HG02938 (cell line): ENCODE results near the gene KASH5.
"Not testable (repeated sequence)": the region's sequence is repeated elsewhere in the genome, so short reads cannot be mapped to it uniquely, and the experiment has no call there.

ENCODE experiments used
- ATAC-seq: cut with Tn5 transposase; IDR thresholded peaks from one replicate; pipeline ENCODE4 v1.9.1; 2021; ENCODE audit warnings: mild to moderate bottlenecking, moderate library complexity; ENCODE audit not compliant: unreplicated experiment

KASH5 gene

DNA sequence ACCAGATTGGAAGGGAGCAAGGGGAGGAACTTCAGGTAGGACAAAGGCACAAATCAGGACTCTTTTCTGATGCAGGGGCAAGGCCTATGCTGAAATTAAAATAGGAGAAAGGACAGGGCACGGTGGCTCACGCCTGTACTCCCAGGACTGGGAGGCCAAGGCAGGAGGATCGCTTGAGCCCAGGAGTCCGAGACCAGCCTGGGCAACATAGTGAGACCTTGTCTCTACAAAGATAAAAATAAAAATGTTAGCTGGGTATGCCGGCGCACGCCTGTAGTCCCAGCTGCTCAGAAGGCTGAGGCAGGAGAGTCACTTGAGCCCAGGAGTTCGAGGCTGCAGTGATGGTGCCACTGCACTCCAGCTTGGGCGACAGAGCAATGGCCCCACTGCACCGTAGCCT lies 47.6 kb downstream of the KASH5 start:
- ATAC-seq, result no peak

DNA sequence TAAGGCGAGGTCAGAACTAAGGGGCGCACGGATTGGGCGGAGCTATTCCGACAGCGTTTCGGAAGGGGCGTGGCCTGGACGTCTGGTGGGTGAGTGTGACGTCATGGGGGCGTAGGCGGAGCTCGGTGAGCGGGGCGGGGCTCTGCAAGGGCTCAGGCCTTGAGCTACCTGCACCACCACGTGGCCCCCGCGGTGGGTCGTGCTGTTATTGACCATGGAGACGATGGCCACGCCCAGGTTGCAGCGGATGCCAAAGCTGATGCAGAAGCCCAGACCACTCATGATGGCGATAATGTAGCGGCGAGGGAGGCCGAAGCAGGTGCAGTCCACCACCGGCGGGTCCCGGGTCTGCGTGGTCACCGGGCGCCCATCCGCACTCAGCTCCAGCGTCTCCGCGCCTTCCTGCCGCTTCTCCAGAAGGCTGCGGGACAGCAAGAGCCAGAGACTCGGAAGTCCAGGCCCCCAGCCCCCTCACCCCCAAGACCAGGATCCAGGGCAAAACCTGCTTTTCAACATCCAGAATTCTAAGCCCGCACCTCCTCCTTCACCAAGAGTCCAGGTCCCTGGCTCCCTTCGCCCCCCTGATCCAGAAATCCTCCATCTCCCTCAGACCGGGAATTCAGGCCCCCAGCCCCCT lies 48.5 kb downstream of the KASH5 start:
- ATAC-seq, result no peak

DNA sequence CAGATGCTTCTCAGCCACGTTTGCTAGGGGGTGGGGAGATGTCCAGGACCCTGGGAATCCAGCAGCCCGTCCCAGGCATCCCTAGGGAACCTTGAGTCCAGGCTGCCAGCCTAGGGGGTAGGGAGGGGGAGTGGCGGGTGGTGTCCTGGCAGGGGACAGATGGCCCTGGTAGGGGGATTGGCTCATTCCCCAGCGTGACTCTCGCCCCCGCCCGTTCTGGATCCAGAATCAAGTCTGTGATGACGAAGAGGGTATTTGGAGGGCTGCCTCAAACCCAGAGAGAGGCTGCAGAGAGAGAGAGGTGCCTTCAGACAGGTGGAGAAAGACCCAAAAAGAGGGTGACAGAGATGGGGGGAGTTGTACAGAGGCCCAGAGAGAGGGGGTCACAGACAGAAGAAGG lies 49.2 kb downstream of the KASH5 start:
- no peak for ATAC-seq

DNA sequence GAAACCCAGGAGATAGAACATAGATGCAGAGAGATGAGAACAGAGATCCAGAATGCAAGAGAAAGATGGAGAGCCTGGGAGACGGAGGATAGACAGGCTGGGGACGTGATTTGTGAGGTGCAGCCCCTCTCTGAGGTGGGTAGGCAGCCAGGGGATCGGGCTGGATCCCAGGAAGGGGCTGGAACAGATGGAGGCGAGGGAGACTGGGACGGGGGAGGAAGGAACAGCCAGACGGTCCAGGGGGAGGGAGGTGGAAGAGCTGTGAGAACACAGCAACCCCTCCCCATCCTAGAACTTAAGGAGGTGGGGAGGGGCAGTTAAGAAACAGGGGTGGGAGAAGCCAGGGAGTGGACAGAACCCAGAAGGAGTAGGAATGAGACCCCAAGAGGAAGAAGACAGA lies 50.2 kb downstream of the KASH5 start:
- ATAC-seq, result no peak

DNA sequence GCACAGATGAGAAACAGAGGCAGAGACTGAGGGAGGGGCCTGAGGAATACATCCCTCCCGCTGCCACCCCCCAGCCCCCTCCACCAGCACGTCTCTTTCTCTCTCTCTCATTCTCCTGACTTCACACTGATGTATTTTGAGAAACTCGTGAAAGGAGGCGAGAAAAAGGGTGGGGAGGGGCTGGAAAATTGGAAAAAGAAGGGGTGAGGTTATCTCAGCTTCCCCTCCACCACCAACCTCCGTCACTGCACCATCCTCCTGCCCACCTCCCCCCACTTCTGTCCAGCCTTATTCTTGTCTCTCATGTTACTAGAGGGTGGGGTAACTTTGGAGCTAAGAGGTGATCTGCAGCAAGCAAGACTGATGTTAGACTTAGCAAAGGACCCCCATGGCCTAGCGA lies 51.8 kb downstream of the KASH5 start:
- ATAC-seq, result no peak

DNA sequence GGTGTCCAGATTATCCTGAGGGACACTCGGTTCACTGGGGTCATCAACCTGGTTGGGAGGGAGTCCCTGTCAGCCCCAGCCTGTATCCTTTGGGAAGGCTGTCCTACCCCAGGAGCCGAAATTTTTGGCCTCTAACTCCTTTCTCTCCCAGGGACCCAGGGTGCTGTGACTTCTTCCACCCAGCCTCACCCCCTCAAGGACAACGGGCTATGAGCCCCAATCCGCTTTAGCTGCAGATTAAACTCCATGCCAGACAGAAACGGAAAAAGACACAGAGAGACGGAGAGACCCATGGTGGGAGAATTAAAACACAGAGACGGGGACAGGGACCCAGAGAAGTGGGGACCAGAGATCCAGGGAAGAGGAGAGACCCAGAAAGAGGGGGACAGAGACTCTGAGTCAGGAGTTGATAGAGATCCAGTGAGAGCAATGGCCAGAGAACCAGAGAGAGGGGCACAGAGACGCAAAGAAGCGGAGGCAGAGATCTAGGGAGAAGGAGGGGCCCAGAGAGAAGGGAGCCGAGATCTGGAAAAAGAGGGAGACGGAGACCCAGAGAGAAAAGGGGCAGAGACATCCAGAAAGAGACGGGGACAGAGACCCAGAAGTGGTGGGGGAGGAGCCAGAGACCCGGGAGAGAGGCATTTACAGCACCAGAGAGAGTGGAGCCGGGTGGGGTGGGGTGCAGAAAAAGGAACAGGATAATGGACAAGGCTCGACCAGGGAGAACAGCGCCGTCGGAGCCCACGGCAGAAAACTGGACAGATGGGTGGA lies 52.6 kb downstream of the KASH5 start:
- ATAC-seq, result no peak

DNA sequence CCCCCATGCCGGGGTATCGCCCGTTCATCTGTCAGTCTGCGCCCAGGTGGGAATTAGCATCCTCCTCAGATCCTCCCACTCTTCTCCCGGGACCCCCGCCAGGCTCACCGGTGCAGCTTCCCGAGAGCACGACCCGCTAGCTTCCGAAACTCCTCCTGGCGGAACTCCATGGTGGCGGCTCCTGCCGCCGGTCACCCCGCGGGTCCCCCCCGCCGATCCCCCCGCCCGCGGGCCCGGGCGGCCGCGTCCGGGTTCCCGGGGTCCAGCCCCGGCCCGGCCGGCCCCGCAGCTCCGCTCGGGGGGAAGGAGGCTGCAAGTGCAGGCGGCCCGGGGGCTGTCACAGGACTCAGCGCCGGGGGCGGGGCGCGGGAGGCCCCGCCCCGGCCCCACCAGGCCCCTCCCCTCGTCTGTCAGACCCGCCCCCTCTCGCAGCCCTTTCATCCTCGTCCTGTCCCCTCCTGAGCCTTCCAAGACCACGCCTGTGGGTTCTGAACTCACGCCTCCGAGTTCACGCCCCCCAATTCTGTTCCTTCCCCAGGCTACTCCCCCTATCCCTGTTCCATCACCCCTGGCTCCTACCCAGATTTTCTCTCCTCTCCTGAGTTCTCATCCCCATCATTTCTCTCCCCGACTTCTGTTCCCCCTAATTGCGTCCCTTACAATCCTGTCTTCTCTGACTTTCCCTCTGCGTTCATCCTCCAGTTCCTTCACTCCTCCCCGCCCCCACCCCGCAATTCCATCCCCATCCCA lies 53.3 kb downstream of the KASH5 start, which contains the start of gene SLC17A7:
Gene SLC17A7 (minus strand): TSS at position 318 of the 750 bp plus-strand sequence. CDS start 148 bp downstream, at position 170.
- no peak for ATAC-seq

DNA sequence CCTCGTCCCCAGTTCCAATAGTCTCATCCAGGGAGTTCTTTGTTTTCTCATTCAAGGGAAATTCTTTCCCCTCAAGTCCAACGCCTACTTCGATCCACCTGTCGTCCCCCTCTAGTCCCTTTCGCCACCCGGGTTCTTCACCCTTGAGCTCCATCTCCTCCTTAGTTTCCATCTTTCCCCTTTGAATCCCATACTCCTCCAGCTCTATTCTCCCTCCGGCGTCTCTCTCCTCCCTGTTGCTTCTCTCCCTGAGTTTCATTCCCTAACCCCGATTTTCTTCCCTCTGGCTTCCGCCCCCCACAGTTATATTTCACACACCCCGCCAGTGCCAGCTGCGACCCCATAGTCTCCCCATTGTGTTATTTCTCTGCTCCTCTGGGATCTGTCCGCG lies 53.9 kb downstream of the KASH5 start:
- no peak for ATAC-seq

DNA sequence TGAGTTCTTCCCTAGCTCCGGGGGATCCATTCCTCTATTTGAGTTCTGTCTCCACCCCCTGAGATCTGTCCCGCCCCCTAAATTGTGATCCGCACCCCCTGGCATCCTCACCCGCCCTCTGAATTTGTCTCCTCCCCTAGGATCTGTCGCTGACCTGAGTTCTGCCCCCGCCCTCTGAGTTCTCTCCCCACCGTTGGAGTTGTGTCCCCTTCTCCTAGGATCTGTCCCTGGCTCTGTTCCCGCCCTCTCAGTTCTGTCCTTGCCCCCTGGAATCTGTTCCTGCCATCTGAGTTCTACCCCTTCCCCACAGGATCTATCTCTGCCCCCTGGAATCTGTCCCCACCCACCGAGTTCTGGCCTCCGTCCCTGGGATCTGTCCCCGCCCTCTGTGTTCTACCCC lies 54.3 kb downstream of the KASH5 start:
- no peak for ATAC-seq

DNA sequence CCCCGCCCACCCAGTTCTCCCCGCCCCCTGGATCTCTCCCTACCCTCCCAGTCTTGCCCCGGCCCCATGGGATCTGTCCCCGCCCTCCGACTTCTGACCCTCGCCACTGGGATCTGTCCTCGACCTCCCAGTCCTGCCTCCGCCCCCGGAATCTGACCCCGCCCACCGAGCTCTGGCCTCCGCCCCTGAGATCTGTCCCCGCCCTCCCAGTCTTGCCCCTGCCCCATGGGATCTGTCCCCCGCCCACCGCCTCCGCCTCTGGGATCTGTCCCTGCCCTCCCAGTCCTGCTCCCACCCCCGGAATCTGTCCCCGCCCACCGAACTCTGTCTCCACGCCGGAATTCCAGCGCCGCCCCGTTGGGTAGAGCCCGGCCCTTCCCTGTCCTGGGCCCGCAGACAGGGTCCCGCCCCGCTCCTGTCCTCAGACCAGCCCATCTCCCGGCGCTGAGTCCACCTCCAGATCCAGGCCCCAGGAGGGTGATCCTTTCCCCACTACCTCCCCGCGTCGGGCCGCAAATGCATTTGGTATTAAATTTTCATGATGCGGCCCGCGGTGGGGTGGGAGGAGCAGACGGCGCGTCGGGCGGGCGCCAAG lies 54.8 kb downstream of the KASH5 start:
- ATAC-seq, result peak; percentile 6

DNA sequence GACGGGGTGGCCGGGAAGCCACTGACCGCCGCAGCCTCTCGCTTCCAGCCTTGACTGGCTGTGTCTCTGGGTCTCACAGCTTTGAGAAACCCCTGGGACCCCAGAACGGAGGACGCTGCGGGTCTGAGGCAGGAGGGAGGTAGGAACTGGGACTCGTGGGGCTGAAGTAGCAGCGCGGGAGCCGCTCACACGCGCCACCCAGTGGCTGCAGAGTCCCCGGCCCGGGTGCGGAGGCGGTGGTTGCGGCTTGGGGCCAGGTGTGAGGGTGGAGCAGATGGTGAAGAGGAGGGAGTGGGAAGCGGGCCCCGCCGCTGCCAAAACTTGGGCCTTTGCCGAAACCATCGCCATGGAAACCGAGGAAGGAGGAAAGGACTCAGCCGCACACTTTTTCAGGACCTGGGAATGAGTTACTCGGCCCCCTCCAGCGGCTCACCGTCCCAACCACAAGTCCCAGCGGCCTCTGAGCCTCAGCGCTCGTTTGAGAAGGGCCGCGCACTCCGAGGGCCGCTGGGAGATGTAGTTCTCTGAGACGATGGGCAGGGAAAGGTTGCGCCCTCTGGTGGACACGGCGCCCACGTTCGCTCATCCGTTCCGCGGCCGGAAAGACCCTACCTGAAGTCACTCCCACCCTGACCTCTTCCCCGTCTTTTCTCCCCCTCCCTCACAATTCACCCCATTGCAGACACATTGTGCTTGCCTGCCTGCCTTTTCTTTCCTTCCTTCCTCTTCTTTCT lies 55.5 kb downstream of the KASH5 start:
- peak; percentile 80 for ATAC-seq

DNA sequence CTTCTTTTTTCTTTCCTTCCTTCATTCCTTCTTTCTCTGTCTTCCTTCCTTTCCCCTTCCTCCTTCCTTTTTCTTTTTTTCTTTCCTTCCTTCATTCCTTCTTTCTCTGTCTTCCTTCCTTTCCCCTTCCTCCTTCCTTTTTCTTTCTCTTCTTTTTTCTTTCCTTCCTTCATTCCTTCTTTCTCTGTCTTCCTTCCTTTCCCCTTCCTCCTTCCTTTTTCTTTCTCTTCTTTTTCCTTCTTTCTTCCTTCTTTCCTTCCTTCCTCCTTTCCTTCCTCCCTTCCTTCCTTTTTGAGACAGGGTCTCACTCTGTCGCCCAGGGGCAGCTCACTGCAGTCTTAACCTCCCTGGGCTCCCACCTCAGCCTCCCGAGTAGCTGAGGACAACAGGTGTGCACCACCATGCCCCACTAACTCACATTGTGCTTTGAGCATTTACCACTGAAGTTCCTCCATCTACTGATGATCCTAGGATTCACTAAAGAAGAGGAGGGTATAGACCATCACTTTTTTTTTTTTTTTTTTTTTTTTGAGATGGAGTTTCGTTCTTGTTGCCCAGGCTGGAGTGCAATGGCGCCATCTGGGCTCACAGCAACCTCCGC lies 56.2 kb downstream of the KASH5 start:
- ATAC-seq, result not testable (repeated sequence)

DNA sequence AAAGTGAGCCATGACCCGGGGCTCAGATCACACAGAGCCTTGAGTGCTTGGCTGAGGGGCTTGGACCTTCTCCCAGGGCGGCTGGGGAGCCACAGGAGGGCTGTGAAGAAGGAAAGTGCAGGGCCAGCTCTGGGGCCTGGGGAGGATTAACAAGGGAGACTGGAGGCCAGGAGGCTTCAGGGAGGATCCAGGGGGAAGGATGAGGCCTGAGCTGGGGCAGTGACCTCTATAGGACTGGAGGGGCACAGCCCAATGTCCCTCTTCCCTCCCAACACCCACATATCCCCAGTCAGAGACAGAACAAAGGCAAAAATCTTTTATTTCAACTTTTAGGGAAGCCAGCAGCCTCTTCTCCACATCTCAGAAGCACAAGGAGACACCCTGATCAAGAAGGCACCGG lies 57.9 kb downstream of the KASH5 start:
- no peak for ATAC-seq

DNA sequence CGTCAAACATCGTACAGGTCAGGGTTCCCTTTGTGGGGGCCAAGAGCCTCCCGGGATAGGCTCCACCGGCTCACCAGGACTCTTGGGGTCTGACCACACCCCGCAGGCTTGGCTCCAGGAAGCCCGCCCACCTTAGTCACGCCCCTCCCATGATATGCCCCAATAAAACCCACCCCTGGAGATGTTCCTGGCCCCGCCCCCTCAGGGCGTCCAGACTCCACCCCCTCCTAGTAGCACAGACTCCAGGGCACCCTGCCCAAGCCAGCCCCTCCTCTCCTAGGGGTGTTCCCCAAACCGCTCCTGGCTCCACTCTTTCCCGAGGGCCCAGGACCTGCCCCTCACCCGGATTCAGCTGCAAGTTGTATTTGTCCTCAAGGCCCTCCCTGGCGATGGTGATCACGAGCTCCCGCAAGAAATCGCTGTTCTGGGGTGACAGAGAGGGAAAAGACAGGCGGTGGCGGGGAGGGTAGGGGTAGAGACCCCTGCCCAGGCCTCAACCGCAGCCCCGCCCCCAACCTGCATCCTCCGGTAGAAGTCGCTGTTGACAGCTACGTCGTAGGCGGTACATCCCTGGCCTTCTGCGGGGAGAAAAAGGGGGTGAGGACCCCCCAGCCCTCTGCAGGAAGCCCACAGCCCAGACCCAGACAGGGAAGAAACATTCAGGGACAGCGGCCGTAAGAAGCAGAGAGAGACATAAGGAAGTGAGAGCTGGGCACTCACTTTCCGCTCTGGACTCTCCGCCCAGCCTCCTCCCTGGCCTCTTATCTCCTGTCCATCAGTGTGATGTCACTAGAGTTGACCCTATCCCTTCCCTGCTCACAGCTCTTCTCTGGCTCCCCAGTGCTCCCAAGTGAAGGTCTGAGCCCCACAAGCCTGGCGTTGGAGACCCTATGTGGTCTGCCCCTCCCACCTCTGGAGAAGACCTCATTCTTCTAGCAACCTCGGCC lies 59.7 kb downstream of the KASH5 start:
- ATAC-seq, result no peak

DNA sequence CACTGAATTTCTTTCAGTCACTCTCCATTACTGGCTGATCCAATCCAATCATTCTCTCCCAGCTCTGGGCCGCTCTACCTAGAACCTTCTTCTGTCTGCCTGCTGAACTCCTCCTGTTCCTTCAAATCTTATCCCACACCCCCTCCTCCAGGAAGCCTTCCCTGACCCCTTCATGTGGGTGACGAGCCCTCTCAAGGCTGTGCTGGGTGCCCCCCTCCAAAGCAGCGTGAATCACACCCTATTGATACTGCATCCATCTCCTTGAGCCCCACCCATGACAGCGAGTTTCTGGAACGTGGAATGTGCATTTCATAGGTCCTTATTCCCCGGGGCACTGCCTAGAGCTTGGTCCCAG lies 60.4 kb downstream of the KASH5 start:
- ATAC-seq, result no peak

DNA sequence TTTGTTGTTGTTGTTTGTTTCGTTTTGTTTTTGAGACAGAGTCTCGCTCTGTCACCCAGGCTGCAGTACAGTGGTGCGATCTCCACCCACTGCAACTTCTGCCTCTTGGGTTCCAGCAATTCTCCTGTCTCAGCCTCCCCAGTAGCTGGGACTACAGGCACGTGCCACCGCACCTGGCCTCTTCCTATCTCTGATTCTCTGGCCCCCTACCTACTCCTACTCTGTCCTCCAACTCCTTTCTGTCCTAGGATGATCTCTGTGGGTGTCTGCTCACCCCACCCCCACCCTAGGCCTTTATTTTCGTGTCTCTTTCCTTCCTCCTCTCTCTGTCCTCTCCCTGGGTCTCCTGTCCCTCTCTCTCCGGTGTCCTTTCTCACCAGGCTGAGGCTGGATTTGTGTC lies 62.4 kb downstream of the KASH5 start:
- ATAC-seq, result no peak

DNA sequence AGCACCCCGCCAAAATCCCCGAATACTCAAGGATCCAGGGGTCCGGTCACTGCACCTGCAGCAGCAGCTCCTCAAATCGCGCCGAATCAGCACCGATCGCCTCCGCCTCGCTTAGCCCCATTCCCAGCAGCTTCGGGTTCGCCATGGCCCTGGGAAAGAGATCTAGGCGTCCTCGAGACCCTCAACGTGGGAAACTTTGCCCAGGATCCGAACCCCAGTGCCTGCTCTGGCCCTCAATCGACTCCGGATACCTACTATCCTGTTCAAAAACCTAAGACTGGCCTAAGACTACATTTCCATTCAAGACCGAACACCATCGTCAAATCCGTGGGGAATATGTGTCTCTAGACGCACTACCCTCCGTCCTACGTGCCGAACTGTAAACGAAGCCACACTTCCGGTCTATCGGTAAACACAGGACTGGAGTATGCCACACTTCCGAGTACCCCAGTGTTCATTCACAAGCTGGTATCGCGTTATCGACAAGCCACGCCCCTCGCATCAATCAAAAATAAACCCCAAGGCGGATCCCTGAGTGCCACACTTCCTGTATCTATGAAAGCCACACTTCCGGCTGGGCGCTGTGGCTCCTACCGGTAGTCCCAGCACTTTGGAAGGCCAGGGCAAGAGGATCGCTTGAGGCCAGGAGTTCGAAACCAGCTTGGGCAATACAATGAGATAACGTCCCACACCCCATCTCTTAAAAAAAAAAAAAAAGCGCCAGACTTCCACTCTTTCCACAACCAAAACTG lies 63.6 kb downstream of the KASH5 start, which contains the start of gene PIH1D1:
Gene PIH1D1 (minus strand): TSS at position 385 of the 752 bp plus-strand sequence. CDS start 240 bp downstream, at position 145.
- ATAC-seq, result peak; percentile 58

DNA sequence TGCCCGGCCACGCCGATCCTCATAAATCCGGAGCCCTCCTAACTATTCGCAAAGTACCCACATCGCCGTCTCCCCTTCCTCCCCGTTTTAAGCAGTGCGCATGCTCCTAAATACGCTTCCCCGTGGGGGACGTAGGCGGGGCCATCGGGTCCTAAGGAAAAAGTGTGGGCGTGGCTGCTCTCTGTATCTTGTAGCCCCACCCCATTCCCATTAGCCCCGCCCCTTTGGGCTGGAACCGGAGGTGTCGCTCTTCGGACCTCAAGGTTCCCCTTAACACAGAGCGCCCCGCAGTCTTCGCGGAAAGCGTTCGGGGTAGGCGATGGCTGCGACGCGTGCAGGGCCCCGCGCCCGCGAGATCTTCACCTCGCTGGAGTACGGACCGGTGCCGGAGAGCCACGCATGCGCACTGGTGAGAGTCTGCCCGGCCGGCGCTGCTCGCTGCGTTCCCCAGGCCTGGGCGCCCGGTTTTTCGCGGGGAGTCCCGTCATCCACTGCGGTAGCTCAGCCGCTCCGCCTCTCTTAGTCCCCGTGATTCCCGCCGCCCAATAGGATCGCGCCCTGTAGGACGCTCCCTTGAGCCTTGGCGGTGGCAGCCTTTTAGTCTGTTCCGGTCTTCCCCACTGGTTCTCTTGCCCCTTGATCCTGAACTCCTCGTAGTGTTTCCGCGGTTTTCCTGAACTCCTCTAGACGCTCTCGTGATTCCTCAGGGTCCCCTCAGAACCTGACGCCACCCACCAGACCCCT lies 65.1 kb downstream of the KASH5 start, which contains the start of gene ALDH16A1:
Gene ALDH16A1 (plus strand): TSS at position 213 of the 744 bp plus-strand sequence. CDS start 107 bp downstream, at position 320.
- peak; percentile 83 for ATAC-seq
